ENCODE results near the gene IPP.
A peak's percentile ranks its signal among the peaks of the same experiment; 100 is the strongest.

IPP gene

DNA sequence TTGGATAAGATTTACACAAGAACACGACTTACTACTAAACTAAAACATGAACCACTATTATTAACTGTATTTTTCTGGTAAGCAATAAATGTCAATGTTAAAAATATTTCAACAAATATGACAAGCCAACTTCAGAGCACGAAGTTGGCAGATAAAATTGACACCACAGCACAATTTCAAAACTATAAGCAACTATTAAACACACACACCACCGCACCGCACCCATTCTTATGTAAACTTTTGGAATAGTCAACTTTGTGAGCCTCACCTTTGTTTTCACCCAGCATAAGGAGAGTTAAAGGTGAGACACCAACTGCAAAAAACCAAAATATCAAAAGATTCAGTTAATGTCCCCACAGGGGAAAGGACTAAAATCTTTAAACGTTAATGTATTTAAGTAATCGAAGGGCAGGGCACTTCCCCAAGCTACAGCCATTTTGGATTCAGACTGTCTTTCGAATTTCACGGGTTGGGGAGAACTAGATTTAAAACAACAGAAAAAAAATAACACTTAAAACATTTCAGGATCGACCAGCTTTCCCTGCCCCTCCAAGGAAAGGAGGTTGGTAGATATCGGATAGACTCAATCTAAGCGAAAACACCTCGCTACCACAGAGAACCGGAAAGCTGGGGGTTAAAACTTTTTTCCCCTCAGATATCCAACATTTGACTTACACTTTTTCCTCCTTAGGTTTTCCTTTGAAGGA, 65.0 kb downstream of the IPP start:
- TF ChIP-seq FOXM1 (IDR thresholded peaks at IDR 0.05; ENCODE audit: borderline replicate concordance, low read depth) = no peak
- 0 out of 2 replicates have a peak, but pooled peaks have one; percentile 60 for TF ChIP-seq YY1 (IDR thresholded peaks at IDR 0.05; ENCODE audit: low read depth)

DNA sequence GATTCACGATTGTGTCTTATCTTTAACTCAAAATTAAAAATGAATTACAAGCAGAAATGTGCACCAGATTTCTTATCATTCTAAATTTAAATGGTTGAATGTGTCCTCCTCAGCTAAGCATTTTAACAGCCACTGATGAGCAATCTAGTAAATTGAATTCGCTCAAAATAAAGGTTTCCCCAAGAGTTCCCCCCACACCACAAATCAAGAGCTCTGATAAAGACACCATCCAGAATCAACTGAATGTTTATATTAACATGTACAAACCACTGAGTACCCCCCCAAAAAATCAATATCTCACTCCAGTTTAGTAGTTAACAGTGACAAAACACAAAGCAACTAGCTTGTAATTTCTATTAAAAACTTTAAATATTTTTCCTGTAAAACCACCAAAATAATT, 66.1 kb downstream of the IPP start:
- no peak for TF ChIP-seq TCF12 (IDR thresholded peaks at IDR 0.05; ENCODE audit: low read depth)

DNA sequence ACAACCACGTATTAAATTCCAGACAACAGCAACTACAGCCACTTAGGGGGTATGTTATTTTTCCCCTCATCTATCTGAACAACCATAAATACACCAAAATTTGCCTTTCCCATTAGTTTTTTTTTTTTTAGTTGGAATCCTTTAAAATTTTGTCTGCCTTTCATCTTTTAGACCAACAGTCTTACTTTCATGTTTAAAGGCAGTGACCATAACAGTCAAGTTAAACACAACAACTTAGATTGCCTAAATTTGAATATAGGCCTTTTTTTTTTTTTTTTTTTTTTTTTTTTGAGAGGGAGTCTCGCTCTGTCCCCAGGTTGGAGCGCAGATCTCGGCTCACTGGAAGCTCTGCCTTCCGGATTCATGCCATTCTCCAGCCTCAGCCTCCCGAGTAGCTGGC, 67.5 kb downstream of the IPP start:
- TF ChIP-seq CEBPB (IDR thresholded peaks at IDR 0.05) (no peak), TCF12 (IDR thresholded peaks at IDR 0.05; ENCODE audit: low read depth) (no peak), NFIC (IDR thresholded peaks at IDR 0.05) (no peak), FOXM1 (IDR thresholded peaks at IDR 0.05; ENCODE audit: borderline replicate concordance, low read depth) (no peak), EP300 (IDR thresholded peaks at IDR 0.05; ENCODE audit: borderline replicate concordance) (no peak), CREB1 (IDR thresholded peaks at IDR 0.05; ENCODE audit: low read depth) (no peak)
- TF ChIP-seq, protein P1, sequence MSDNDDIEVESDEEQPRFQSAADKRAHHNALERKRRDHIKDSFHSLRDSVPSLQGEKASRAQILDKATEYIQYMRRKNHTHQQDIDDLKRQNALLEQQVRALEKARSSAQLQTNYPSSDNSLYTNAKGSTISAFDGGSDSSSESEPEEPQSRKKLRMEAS (IDR thresholded peaks at IDR 0.05) = no peak
- TF ChIP-seq, protein P2, sequence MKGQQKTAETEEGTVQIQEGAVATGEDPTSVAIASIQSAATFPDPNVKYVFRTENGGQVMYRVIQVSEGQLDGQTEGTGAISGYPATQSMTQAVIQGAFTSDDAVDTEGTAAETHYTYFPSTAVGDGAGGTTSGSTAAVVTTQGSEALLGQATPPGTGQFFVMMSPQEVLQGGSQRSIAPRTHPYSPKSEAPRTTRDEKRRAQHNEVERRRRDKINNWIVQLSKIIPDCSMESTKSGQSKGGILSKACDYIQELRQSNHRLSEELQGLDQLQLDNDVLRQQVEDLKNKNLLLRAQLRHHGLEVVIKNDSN (IDR thresholded peaks at IDR 0.05) = no peak

DNA sequence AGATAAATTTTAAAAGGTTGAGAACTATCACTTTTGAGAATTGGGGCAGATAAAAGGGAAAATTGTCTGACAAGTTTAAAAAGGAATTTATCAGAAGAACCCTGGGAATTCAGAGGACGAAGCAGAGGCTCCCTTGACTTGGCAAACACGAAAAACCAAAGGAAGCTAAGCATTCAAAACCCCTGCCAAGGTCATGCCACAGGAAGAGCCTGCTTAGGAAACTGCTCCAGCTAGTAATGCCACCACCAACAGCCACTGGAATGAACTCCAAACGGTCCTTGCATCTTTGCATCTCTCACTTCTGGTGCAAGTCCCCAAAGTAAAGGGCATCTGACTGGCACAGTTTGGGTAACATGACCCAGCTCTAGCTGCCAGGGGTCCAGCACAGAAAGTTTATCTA, 71.3 kb downstream of the IPP start:
- TF ChIP-seq, protein P2 (IDR thresholded peaks at IDR 0.05) = no peak
- TF ChIP-seq TCF12 (IDR thresholded peaks at IDR 0.05; ENCODE audit: low read depth) (no peak), EGR1 (IDR thresholded peaks at IDR 0.05) (no peak), FOXM1 (IDR thresholded peaks at IDR 0.05; ENCODE audit: borderline replicate concordance, low read depth) (no peak), RAD21 (IDR thresholded peaks at IDR 0.05; ENCODE audit: low read depth) (no peak), YY1 (IDR thresholded peaks at IDR 0.05; ENCODE audit: low read depth) (no peak), TAF1 (IDR thresholded peaks at IDR 0.05; ENCODE audit: low read depth) (no peak), EP300 (IDR thresholded peaks at IDR 0.05; ENCODE audit: borderline replicate concordance) (no peak), CEBPB (IDR thresholded peaks at IDR 0.05) (no peak), TEAD4 (IDR thresholded peaks at IDR 0.05) (no peak), CREB1 (IDR thresholded peaks at IDR 0.05; ENCODE audit: low read depth) (no peak), NFIC (IDR thresholded peaks at IDR 0.05) (no peak)
- TF ChIP-seq, protein P1 (IDR thresholded peaks at IDR 0.05) = no peak
- TF ChIP-seq, protein P3, sequence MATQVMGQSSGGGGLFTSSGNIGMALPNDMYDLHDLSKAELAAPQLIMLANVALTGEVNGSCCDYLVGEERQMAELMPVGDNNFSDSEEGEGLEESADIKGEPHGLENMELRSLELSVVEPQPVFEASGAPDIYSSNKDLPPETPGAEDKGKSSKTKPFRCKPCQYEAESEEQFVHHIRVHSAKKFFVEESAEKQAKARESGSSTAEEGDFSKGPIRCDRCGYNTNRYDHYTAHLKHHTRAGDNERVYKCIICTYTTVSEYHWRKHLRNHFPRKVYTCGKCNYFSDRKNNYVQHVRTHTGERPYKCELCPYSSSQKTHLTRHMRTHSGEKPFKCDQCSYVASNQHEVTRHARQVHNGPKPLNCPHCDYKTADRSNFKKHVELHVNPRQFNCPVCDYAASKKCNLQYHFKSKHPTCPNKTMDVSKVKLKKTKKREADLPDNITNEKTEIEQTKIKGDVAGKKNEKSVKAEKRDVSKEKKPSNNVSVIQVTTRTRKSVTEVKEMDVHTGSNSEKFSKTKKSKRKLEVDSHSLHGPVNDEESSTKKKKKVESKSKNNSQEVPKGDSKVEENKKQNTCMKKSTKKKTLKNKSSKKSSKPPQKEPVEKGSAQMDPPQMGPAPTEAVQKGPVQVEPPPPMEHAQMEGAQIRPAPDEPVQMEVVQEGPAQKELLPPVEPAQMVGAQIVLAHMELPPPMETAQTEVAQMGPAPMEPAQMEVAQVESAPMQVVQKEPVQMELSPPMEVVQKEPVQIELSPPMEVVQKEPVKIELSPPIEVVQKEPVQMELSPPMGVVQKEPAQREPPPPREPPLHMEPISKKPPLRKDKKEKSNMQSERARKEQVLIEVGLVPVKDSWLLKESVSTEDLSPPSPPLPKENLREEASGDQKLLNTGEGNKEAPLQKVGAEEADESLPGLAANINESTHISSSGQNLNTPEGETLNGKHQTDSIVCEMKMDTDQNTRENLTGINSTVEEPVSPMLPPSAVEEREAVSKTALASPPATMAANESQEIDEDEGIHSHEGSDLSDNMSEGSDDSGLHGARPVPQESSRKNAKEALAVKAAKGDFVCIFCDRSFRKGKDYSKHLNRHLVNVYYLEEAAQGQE (IDR thresholded peaks at IDR 0.05; ENCODE audit: low read depth) = no peak

DNA sequence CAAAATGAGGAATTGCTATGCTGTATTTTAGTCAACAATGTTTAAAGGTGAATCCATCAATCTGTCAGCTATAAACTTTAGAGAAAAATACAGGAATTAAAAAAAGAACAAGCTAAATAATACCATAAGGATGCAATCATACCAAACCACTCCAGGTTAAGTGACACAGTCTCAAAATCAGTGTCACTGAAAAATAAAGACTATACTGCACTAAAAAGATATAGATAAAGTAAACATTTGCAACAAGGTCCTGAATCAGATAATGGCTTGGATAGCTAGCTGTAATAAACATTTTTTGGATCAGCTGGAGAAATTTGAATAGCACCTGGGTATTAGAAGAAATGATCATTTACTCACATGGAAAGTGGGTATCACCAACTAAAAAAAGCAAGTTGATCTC, 72.0 kb downstream of the IPP start:
- TF ChIP-seq YY1 (IDR thresholded peaks at IDR 0.05; ENCODE audit: low read depth) (no peak), RAD21 (IDR thresholded peaks at IDR 0.05; ENCODE audit: low read depth) (no peak), FOXM1 (IDR thresholded peaks at IDR 0.05; ENCODE audit: borderline replicate concordance, low read depth) (no peak), TCF12 (IDR thresholded peaks at IDR 0.05; ENCODE audit: low read depth) (no peak), CEBPB (IDR thresholded peaks at IDR 0.05) (no peak), EGR1 (IDR thresholded peaks at IDR 0.05) (no peak), NFIC (IDR thresholded peaks at IDR 0.05) (no peak), TAF1 (IDR thresholded peaks at IDR 0.05; ENCODE audit: low read depth) (no peak)
- TF ChIP-seq, protein P2 (IDR thresholded peaks at IDR 0.05) = no peak
- TF ChIP-seq, protein P3 (IDR thresholded peaks at IDR 0.05; ENCODE audit: low read depth) = no peak

DNA sequence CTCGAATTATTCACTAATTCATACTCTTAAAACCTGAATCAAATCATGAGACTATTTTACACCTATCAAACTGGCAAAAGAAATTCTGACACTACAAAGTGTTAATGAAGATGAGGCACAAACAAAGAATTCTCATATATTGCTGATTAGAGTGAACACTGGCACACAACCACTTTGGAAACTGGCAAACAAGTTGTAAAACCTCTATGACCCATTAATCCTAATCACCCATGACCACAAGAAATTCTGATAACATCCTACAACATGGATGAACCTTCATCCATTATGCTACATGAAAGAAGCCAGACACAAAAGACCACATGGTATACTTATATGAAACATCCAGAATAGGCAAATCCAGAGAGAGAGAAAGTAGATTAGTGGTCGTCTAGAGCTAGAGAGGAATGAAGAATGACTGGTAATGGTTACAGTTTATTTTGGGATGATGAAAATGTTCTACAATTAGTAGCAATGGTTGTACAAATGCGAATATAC, 72.7 kb downstream of the IPP start:
- TF ChIP-seq EGR1 (IDR thresholded peaks at IDR 0.05) (no peak), YY1 (IDR thresholded peaks at IDR 0.05; ENCODE audit: low read depth) (no peak), NFIC (IDR thresholded peaks at IDR 0.05) (no peak), TCF12 (IDR thresholded peaks at IDR 0.05; ENCODE audit: low read depth) (no peak), CREB1 (IDR thresholded peaks at IDR 0.05; ENCODE audit: low read depth) (no peak), TAF1 (IDR thresholded peaks at IDR 0.05; ENCODE audit: low read depth) (no peak), RAD21 (IDR thresholded peaks at IDR 0.05; ENCODE audit: low read depth) (no peak), CEBPB (IDR thresholded peaks at IDR 0.05) (no peak), TEAD4 (IDR thresholded peaks at IDR 0.05) (no peak), EP300 (IDR thresholded peaks at IDR 0.05; ENCODE audit: borderline replicate concordance) (no peak)
- TF ChIP-seq, protein P2 (IDR thresholded peaks at IDR 0.05) = no peak
- TF ChIP-seq, protein P3 (IDR thresholded peaks at IDR 0.05; ENCODE audit: low read depth) = no peak
- TF ChIP-seq, protein P1 (IDR thresholded peaks at IDR 0.05) = no peak
